Fibroblast of lung (primary cell): ENCODE data around the gene PDE4D.

ENCODE experiments used
- EZH2 ChIP-seq: IDR thresholded peaks from 2 replicates; pipeline ENCODE4 v1.5.1; 2012; ENCODE audit warnings: low read length, control low read depth, mild to moderate bottlenecking; ENCODE audit errors: missing control alignments
- TF ChIP-seq, protein P1 (sequence below), 2 donors: IDR thresholded peaks in 1 of 2; conservative IDR thresholded peaks in 1 of 2; 1 replicate in 1 of 2; 2 replicates in 1 of 2; pipeline ENCODE4 v1.5.1; 2011 to 2012; ENCODE audit warnings: low read length in 2 of 2, control low read depth in 1 of 2, inconsistent platforms in 1 of 2, low read depth in 1 of 2, mild to moderate bottlenecking in 1 of 2

DNA sequence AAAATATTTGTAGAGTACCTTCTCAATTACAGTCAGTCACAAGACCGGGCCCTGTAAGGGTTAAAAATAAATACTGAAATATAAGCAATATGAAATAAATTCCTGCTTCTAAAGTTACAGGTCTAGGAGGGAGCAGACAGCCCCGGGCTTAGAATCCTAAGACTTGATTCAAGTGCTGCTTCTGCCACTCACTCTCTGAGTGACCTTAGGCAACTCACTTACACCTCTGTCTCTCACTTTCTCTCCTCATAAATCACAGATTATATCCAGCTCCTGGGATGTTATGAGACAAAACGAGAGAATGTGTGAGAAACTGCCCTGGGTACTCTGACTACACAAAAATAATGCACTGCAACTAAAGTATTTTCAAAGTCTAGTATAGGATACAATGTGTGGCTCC, 101.9 kb downstream of the PDE4D start:
- TF ChIP-seq, protein P1, sequence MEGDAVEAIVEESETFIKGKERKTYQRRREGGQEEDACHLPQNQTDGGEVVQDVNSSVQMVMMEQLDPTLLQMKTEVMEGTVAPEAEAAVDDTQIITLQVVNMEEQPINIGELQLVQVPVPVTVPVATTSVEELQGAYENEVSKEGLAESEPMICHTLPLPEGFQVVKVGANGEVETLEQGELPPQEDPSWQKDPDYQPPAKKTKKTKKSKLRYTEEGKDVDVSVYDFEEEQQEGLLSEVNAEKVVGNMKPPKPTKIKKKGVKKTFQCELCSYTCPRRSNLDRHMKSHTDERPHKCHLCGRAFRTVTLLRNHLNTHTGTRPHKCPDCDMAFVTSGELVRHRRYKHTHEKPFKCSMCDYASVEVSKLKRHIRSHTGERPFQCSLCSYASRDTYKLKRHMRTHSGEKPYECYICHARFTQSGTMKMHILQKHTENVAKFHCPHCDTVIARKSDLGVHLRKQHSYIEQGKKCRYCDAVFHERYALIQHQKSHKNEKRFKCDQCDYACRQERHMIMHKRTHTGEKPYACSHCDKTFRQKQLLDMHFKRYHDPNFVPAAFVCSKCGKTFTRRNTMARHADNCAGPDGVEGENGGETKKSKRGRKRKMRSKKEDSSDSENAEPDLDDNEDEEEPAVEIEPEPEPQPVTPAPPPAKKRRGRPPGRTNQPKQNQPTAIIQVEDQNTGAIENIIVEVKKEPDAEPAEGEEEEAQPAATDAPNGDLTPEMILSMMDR (conservative IDR thresholded peaks at IDR 0.05 in 1 of 2, IDR thresholded peaks at IDR 0.05 in 1 of 2; ENCODE audit: low read depth in 1 of 2, low read length in 2 of 2): no peak
- TF ChIP-seq EZH2: no peak
